Fibroblast of upper back skin (primary cell): Measurements from ENCODE around the gene EPHA4.
A peak's percentile ranks its signal among the peaks of the same experiment; 100 is the strongest.
"Not testable (repeated sequence)": the region's sequence is repeated elsewhere in the genome, so short reads cannot be mapped to it uniquely, and the experiment has no call there.

Experiments
- DNase-seq: peaks from one replicate; pipeline ENCODE4 v3.0.0-alpha.2; 2013

EPHA4 gene

GRCh38 chr2:221532641-221533040, 39.5 kb downstream of the EPHA4 start:
- no peak for DNase-seq

GRCh38 chr2:221530653-221531037, 41.5 kb downstream of the EPHA4 start:
- DNase-seq: no peak

GRCh38 chr2:221529943-221530652, 42.0 kb downstream of the EPHA4 start:
- peak; percentile 77 for DNase-seq

GRCh38 chr2:221529177-221529942, 42.7 kb downstream of the EPHA4 start:
- no peak for DNase-seq

- no peak for DNase-seq
These were observed 44.3 kb downstream of the EPHA4 start for GRCh38 chr2:221527776-221528309.

- DNase-seq: no peak
These were observed 47.9 kb downstream of the EPHA4 start for GRCh38 chr2:221524158-221524557.

- no peak for DNase-seq
These were observed 50.8 kb downstream of the EPHA4 start for GRCh38 chr2:221521233-221521845.

GRCh38 chr2:221518935-221519625, 53.0 kb downstream of the EPHA4 start:
- DNase-seq: no peak

GRCh38 chr2:221518201-221518934, 53.7 kb downstream of the EPHA4 start:
- DNase-seq: peak; percentile 11

GRCh38 chr2:221517696-221518151, 54.4 kb downstream of the EPHA4 start:
- peak; percentile 65 for DNase-seq

DNA sequence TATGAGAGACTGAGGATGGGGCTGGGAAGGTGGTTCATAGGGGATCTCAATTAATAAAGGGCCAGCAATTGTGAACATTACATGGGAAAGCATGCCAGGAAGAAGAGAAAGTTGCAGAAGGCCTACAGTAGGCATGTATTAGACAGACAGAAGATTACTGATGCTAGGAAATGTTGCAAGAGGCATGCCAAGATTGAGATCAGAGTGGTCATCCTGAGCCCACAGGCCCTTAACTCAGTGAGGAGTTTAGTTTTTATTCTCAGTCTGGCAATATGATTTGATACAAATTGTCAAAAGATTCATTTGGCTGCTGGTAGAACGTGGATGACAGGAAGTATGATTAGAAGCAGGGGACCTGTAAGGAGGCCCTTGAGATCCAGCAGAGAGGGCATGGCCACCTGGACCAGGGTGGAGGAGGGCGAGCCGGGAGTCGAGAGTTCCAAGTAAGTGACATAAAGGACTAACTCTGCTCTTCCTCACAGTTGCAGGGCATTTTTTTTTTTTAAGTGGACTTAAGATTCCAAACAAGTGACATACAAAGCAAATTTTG, 54.9 kb downstream of the EPHA4 start:
- DNase-seq: no peak

GRCh38 chr2:221515864-221516263, 56.2 kb downstream of the EPHA4 start:
- no peak for DNase-seq

DNA sequence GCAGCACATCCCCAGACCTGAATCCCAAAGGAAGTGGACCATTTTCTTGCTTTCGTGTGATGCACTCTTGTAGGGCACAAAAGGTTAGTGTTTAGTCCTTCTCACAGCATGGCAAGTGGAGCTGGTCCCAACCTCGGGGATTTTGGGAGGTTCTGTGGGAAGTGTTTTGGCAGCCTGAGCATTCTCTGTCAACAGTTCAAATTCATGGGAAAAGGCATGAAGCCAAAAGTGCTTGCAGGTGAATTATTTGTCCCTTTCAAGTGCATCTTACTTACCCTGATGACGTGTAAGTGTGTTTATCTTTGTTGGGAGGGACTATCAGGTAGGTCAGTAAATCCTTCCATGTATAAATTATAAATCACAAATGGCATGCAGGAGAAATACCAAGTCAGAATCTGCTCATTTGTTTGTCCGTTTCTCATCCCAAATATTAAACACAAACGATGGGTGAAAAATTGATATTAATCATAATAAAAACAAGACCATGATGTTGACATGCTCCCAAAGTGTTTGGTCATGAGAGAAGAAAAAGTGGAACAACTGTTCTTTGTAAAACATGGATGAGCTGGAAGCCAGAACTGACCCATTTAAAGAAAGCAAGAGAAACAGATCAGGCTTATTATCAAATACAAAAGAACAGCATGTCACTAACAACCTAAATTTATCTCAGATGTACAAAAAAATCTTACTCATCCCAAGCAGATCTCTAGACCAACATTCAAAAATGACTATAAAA, 57.6 kb downstream of the EPHA4 start:
- no peak for DNase-seq

DNA sequence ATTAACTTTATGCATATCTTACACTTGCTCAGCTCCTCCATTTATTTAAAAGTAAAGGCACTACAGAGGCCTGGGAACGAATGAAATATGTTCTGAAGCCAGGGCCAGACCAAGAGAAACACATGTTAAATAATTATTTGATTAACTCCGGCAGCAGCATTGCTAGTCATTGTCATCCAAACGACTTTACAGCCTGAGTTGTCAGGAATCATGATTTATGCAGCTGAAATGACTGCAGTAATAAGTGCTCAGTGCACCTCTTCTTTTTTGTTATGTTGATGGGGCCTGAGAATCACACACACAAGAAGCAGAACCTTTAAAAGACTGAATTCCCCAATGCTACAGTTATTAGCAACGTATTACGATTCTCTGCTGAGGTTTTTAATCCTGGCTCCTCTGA, 58.9 kb downstream of the EPHA4 start:
- no peak for DNase-seq

GRCh38 chr2:221511325-221511724, 60.8 kb downstream of the EPHA4 start:
- DNase-seq: not testable (repeated sequence)

- DNase-seq: no peak
These were observed 65.6 kb downstream of the EPHA4 start for GRCh38 chr2:221506469-221506868.

- no peak for DNase-seq
These were observed 66.5 kb downstream of the EPHA4 start for GRCh38 chr2:221505605-221506004.

- DNase-seq: no peak
These were observed 67.2 kb downstream of the EPHA4 start for GRCh38 chr2:221504905-221505304.

GRCh38 chr2:221503965-221504364, 68.1 kb downstream of the EPHA4 start:
- DNase-seq: no peak

DNA sequence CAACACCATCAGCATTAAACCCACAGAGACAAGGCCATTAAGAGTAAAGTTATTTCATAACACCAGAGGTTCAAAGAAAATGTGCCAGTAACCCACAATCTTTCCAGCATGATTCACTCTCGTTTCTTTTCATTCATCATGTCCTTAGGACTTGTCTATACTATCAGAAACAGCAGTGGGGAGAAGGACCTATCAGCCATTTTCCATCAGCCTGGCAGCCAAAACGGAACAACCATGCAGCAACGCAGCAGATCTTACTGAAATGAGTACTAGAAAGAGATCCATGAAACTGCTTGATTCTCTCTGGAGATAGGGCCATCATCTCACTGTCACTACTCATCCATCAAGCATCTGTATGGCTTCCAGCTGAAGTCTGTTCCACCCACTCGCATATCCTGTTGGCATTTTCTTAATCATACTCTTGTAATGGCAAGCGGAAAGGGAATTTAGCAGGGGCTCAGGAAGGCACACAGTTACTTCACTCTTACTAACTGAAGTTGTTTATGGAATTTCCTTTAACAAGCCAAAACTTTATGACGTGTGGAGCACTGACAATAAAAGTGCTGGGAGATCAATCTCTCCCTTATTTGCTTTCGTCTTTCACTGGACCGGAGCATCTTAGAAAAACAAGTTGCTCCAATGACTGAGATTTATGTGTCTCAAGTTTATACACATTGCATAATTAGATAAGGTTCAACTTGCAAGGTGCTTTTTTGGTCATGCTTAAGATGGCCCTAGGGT, 69.7 kb downstream of the EPHA4 start:
- DNase-seq: peak; percentile 71

GRCh38 chr2:221501883-221502269, 70.2 kb downstream of the EPHA4 start:
- DNase-seq: no peak
